K562 (cell line): ENCODE measurements around the gene CD300LB. TPM values are rescaled to one million over a fixed set of nuclear protein-coding genes. Genes with fewer than 3 reads are reported as not detected.
A peak's percentile ranks its signal among the peaks of the same experiment; 100 is the strongest.

ENCODE experiments used
- ARID1B ChIP-seq: fragments of 450-650 bp; IDR thresholded peaks from 2 replicates; pipeline ENCODE4 v1.6.1; 2016; ENCODE audit warnings: antibody characterized with exemption, mild to moderate bottlenecking, inconsistent platforms
- C11orf30 ChIP-seq: fragments of 450-650 bp; IDR thresholded peaks from 2 replicates; pipeline ENCODE4 v1.6.1; 2016; ENCODE audit warnings: low read depth, mild to moderate bottlenecking
- CEBPG ChIP-seq, 3 experiments: fragments of 200-800 bp in 1 of 3; sonication (Bioruptor generic) in 1 of 3; sonication (generic) in 1 of 3; formaldehyde crosslinking in 1 of 3; IDR thresholded peaks in 2 of 3; conservative IDR thresholded peaks in 1 of 3; 2 replicates each; pipeline versions ENCODE4 v1.6.1 to v1.8.0; 2016 to 2022; ENCODE audit warnings: missing compliant biosample characterization in 2 of 3, missing genetic modification characterization in 2 of 3, mild to moderate bottlenecking in 1 of 3, missing genetic modification reagents in 1 of 3
- CREBBP ChIP-seq: IDR thresholded peaks from one replicate; pipeline ENCODE4 v1.6.1; 2012; ENCODE audit warnings: low read depth, mild to moderate bottlenecking, control low read depth, inconsistent platforms, low read length
- ETV6 ChIP-seq, 3 experiments: fragments of 150-350 bp in 1 of 3; sonication (generic) in 1 of 3; formaldehyde crosslinking in 1 of 3; IDR thresholded peaks; 2 replicates each; pipeline versions ENCODE4 v1.6.1 to v1.8.0; 2014 to 2022; ENCODE audit warnings: borderline replicate concordance in 2 of 3, low read depth in 2 of 3, antibody characterized with exemption in 1 of 3, low read length in 1 of 3, mild to moderate bottlenecking in 1 of 3, missing genetic modification reagents in 1 of 3
- HDAC8 ChIP-seq: fragments of 450-650 bp; IDR thresholded peaks from 2 replicates; pipeline ENCODE4 v1.6.1; 2016; ENCODE audit warnings: mild to moderate bottlenecking, missing genetic modification characterization, moderate library complexity, missing compliant biosample characterization
- KLF10 ChIP-seq: fragments of 250-450 bp; sonication (Bioruptor Pico); IDR thresholded peaks from 2 replicates; pipeline ENCODE4 v1.6.1; 2021; ENCODE audit warnings: matching md5 sums
- MED1 ChIP-seq: sonication (generic); formaldehyde crosslinking; IDR thresholded peaks from 2 replicates; pipeline ENCODE4 v1.8.1; 2023; ENCODE audit warnings: missing genetic modification reagents, borderline replicate concordance
- MXI1 ChIP-seq: IDR thresholded peaks from 2 replicates; pipeline ENCODE4 v1.6.1; 2011; ENCODE audit warnings: low read depth, mild to moderate bottlenecking, improper control_type of control experiment, low read length
- NR2F6 ChIP-seq: fragments of 450-650 bp; formaldehyde crosslinking; IDR thresholded peaks from 2 replicates; pipeline ENCODE4 v1.4.0; 2020; ENCODE audit warnings: mild to moderate bottlenecking
- PRMT5 ChIP-seq: sonication (generic); formaldehyde crosslinking; IDR thresholded peaks from 2 replicates; pipeline ENCODE4 v1.5.0; 2020; ENCODE audit warnings: missing genetic modification reagents
- RHOXF2B ChIP-seq: fragments of 250-450 bp; sonication (Bioruptor Pico); conservative IDR thresholded peaks from 2 replicates; pipeline ENCODE4 v1.5.1; 2021
- SP1 ChIP-seq: sonication (generic); formaldehyde crosslinking; IDR thresholded peaks from 2 replicates; pipeline ENCODE4 v1.8.1; 2022; ENCODE audit warnings: mild to moderate bottlenecking, missing genetic modification reagents
- TCFL5 ChIP-seq: fragments of 250-450 bp; sonication (Bioruptor Pico); conservative IDR thresholded peaks from 2 replicates; pipeline ENCODE4 v1.6.1; 2021; ENCODE audit warnings: mild to moderate bottlenecking, moderate library complexity, matching md5 sums
- WHSC1 ChIP-seq: IDR thresholded peaks from one replicate; pipeline ENCODE4 v1.6.1; 2012; ENCODE audit warnings: low read length, control low read depth, inconsistent platforms
- ZFP1 ChIP-seq: fragments of 450-650 bp; formaldehyde crosslinking; IDR thresholded peaks from 2 replicates; pipeline ENCODE4 v1.4.0; 2020; ENCODE audit warnings: mild to moderate bottlenecking, mixed read lengths
- ZNF668 ChIP-seq: fragments of 250-450 bp; sonication (Bioruptor Pico); IDR thresholded peaks from 2 replicates; pipeline ENCODE4 v1.8.0; 2022; ENCODE audit warnings: mild to moderate bottlenecking, inconsistent platforms
- ZNF699 ChIP-seq: fragments of 250-450 bp; sonication (Bioruptor Pico); IDR thresholded peaks from 2 replicates; pipeline ENCODE4 v1.8.0; 2021; ENCODE audit warnings: mild to moderate bottlenecking, moderate library complexity; ENCODE audit not compliant: insufficient replicate concordance
- ZNF75A ChIP-seq: fragments of 450-650 bp; formaldehyde crosslinking; IDR thresholded peaks from 2 replicates; pipeline ENCODE4 v1.4.0; 2020; ENCODE audit warnings: mild to moderate bottlenecking
- ZNF778 ChIP-seq: fragments of 450-650 bp; formaldehyde crosslinking; IDR thresholded peaks from 2 replicates; pipeline ENCODE4 v1.4.0; 2020; ENCODE audit warnings: mild to moderate bottlenecking, moderate library complexity
- polyA plus RNA-seq, 8 experiments: library from polyadenylated mRNA; depleted of rRNA in 4 of 8; stranded (reverse) in 5 of 8; unstranded in 3 of 8; fragments of >200 nt; fragmentation: Nextera tagmentation in 2 of 8; fragmentation: Illumina TruSeq in 1 of 8; extraction: Ambion mirVana in 2 of 8; extraction: Trizol in 1 of 8; gene quantifications; 2 replicates each; pipeline versions ENCODE4 v1.2.1 to v1.2.3, GENCODE V29; 2011 to 2014; ENCODE audit warnings: inconsistent platforms in 1 of 8, missing spikeins in 1 of 8
- total RNA-seq, 7 experiments: library from RNA; depleted of rRNA in 6 of 7; stranded (reverse); fragments of >200 nt in 6 of 7; fragmentation: Illumina TruSeq in 2 of 7; extraction: Trizol in 2 of 7; gene quantifications; 2 replicates each; pipeline versions ENCODE4 v1.2.1 to v1.2.3, GENCODE V29; 2011 to 2021; ENCODE audit warnings: low replicate concordance in 1 of 7
- TF ChIP-seq, protein P1 (sequence below): fragments of 250-450 bp; sonication (Bioruptor Pico); IDR thresholded peaks from 2 replicates; pipeline ENCODE4 v1.5.1; 2021; ENCODE audit warnings: mild to moderate bottlenecking
- TF ChIP-seq, protein P2 (sequence below): fragments of 450-650 bp; IDR thresholded peaks from 2 replicates; pipeline ENCODE4 v1.6.1; 2018; ENCODE audit warnings: mild to moderate bottlenecking, low read depth; ENCODE audit not compliant: partially characterized antibody
- TF ChIP-seq, protein P3 (sequence below): sonication (generic); formaldehyde crosslinking; IDR thresholded peaks from 2 replicates; pipeline ENCODE4 v1.8.0; 2022; ENCODE audit warnings: mild to moderate bottlenecking, low read depth, missing genetic modification reagents
- TF ChIP-seq, protein P4 (sequence below): sonication (generic); formaldehyde crosslinking; IDR thresholded peaks from 2 replicates; pipeline ENCODE4 v1.5.0; 2020; ENCODE audit warnings: missing genetic modification reagents

CD300LB gene
- total and polyA plus RNA-seq, 9 of the 15 experiments (the other 6 are each of a cell fraction or from before 2014, with no cell fraction given), result not detected

DNA sequence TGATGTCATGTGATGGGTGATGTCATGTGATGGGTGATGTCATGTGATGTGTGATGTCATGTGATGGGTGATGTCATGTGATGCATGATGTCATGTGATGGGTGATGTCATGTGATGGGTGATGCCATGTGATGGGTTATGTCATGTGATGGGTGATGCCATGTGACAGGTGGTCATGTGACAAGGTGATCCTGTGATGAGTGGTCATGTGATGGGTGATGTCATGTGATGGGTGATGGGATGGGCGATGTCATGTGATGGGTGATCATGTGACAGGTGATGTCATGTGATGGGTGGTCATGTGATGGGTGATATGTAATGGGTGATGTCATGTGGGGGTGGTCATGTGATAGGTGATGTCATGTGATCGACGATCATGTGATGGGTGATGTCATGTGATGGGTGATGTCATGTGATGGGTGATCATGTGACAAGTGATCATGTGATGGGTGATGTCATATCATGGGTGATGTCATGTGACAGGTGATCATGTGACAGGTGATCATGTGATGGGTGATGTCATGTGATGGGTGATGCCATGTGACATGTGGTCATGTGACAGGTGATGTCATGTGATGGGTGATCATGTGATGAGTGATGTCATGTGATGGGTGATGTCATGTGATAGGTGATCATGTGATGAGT, 17.2 kb downstream of the CD300LB start (continued):
- TF ChIP-seq, protein P1, sequence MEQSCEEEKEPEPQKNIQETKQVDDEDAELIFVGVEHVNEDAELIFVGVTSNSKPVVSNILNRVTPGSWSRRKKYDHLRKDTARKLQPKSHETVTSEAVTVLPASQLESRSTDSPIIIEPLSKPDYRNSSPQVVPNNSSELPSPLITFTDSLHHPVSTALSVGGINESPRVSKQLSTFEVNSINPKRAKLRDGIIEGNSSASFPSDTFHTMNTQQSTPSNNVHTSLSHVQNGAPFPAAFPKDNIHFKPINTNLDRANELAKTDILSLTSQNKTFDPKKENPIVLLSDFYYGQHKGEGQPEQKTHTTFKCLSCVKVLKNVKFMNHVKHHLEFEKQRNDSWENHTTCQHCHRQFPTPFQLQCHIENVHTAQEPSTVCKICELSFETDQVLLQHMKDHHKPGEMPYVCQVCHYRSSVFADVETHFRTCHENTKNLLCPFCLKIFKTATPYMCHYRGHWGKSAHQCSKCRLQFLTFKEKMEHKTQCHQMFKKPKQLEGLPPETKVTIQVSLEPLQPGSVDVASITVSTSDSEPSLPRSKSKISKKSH (CRISPR knock-in tag), result no peak
- TF ChIP-seq ZNF778 (CRISPR knock-in tag) (no peak), ETV6 (IDR thresholded peaks at IDR 0.05; ENCODE audit: borderline replicate concordance in 1 of 2, low read depth in 2 of 2, low read length in 1 of 2) (peak in 1 of 2 experiments; percentile 30; a peak in 1 of 4 replicates), ETV6 (CRISPR knock-in tag; IDR thresholded peaks at IDR 0.05; ENCODE audit: borderline replicate concordance) (no peak; the same call in 1 of the 2 replicates), HDAC8 (no peak), PRMT5 (CRISPR knock-in tag) (no peak), RHOXF2B (CRISPR knock-in tag) (no peak), WHSC1 (no peak), ARID1B (no peak), CREBBP (no peak), ZNF668 (CRISPR knock-in tag) (no peak), KLF10 (CRISPR knock-in tag) (no peak), SP1 (CRISPR knock-in tag) (peak; percentile 78), MXI1 (no peak), C11orf30 (peak; percentile 54), ZNF75A (CRISPR knock-in tag) (no peak), NR2F6 (CRISPR knock-in tag) (no peak), ZNF699 (CRISPR knock-in tag) (no peak), CEBPG (CRISPR knock-in tag; IDR thresholded peaks at IDR 0.05) (peak; percentile 75), CEBPG (tag; conservative IDR thresholded peaks at IDR 0.05 in 1 of 2, IDR thresholded peaks at IDR 0.05 in 1 of 2) (peak in 1 of 2 experiments; percentile 83; a peak in 2 of 4 replicates), TCFL5 (CRISPR knock-in tag) (no peak), MED1 (CRISPR knock-in tag) (no peak), ZFP1 (CRISPR knock-in tag) (no peak)
- TF ChIP-seq, protein P2, sequence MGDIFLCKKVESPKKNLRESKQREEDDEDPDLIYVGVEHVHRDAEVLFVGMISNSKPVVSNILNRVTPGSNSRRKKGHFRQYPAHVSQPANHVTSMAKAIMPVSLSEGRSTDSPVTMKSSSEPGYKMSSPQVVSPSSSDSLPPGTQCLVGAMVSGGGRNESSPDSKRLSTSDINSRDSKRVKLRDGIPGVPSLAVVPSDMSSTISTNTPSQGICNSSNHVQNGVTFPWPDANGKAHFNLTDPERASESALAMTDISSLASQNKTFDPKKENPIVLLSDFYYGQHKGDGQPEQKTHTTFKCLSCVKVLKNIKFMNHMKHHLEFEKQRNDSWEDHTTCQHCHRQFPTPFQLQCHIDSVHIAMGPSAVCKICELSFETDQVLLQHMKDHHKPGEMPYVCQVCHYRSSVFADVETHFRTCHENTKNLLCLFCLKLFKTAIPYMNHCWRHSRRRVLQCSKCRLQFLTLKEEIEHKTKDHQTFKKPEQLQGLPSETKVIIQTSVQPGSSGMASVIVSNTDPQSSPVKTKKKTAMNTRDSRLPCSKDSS, result no peak
- TF ChIP-seq, protein P3, sequence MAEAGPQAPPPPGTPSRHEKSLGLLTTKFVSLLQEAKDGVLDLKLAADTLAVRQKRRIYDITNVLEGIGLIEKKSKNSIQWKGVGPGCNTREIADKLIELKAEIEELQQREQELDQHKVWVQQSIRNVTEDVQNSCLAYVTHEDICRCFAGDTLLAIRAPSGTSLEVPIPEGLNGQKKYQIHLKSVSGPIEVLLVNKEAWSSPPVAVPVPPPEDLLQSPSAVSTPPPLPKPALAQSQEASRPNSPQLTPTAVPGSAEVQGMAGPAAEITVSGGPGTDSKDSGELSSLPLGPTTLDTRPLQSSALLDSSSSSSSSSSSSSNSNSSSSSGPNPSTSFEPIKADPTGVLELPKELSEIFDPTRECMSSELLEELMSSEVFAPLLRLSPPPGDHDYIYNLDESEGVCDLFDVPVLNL (CRISPR knock-in tag), result no peak
- TF ChIP-seq, protein P4, sequence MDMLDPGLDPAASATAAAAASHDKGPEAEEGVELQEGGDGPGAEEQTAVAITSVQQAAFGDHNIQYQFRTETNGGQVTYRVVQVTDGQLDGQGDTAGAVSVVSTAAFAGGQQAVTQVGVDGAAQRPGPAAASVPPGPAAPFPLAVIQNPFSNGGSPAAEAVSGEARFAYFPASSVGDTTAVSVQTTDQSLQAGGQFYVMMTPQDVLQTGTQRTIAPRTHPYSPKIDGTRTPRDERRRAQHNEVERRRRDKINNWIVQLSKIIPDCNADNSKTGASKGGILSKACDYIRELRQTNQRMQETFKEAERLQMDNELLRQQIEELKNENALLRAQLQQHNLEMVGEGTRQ (CRISPR knock-in tag), result peak; percentile 73
